Femur (tissue), 1 donor: ENCODE results near the gene SGPL1.

Experiments used
- DNase-seq: peaks from one replicate; pipeline ENCODE4 v3.0.0-alpha.2; 2017

Gene SGPL1

DNA sequence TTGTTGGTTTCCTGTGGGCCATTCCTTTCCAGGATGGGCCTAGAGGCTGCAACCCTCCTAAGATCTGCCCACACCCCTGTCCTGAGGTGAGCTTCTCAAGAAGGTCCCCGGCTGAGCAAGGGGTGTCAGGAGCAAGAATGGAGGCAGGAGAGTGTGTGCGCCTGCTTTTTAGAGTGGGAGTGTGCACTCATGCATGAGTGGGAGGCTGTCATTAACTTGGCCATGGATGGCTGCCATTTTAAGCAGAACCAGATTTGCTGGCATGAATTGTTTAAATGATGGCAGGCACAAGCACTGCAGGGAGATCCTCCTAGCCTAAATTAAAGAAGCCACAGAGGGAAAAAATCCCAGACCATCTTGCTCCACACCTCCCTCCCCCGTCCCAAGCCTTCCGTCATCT is 2.9 kb upstream of the SGPL1 start:
- no peak for DNase-seq

DNA sequence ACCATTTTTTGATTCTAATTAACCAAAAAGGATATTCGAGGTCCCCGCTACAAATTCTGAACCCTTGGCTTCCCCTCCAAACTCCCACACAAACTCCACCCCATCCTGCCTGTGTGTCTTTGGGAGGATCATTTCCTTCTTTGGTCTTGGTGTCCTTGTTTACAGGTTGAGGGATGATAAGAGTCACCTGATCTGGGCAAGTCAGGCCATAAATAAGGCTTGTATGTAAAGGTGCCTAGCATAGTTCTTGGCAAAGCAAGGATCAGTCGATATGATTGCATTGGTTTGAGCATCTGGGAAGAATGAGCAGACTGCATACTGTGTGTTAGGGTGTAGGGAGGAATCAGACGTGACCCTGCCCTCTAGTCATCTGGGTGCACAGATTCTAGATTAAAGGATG is 1.6 kb upstream of the SGPL1 start:
- no peak for DNase-seq

DNA sequence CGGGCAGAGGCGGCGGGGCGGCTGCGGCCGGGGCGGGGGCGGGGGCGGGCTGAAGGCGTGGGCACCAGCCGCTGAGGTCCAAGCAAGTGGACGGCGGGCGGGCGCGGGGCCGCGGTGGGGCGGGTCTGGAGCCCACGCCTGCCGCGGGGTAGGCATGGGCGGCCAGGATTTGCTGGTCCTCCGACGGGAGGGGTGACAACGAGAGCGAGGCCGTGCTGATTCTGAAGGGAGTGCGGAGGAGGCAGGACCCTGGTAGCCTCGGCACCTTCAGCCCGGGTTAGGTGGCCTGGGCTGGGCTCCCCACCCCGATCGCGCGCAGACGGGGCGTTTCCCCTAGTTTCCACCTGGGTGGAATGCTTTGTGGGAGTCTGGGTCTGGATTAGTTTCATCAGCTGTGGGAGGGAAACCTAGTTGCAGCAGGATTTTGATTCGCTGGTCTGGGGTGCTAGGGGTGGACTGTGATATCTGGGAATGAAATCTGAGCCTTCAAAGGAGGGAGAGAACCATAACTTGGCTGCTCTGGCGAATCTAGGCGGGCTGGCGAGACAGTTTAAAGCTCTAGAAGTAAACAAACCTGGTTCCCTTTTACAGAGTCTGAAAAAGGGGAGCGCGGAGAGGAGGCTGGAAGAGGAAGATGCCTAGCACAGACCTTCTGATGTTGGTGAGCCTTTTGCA is 609 bp downstream of the SGPL1 start:
- peak; percentile 82 for DNase-seq

DNA sequence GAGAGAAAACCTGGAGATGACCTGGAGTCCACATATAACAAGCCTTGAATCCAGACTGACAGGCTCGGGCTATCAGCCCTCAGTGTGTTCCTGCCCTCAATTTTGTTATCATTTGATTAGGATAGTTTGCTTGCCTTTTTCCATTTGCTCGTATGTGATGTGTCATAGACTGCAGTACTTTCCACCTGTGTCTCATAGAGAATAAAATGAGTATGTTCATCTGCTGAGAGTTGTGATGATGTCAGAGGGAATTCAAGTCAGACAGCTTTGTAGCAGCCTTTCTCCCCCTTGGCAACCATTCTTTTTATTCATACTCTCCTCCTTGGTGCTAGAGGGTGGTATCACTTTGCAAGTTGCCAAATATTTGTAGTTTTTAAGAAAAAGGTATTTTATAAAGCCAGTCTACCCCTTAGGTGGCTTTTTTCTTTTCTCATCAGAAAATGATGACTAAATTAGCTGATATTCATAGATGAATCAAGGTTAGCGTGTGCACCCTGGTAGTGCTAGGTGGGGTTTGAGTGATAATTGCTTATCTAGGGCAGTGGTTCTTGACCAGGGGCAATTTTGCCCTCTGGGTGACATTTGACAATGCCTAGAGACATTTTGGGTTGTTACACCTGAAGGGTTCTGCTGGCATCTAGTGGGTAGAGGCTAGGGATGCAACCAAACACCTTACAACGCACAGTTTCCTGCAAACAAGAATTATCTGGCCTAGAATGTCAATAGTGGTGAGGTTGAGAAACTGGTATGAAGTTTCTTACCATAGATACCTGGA is 5.4 kb downstream of the SGPL1 start:
- no peak for DNase-seq

DNA sequence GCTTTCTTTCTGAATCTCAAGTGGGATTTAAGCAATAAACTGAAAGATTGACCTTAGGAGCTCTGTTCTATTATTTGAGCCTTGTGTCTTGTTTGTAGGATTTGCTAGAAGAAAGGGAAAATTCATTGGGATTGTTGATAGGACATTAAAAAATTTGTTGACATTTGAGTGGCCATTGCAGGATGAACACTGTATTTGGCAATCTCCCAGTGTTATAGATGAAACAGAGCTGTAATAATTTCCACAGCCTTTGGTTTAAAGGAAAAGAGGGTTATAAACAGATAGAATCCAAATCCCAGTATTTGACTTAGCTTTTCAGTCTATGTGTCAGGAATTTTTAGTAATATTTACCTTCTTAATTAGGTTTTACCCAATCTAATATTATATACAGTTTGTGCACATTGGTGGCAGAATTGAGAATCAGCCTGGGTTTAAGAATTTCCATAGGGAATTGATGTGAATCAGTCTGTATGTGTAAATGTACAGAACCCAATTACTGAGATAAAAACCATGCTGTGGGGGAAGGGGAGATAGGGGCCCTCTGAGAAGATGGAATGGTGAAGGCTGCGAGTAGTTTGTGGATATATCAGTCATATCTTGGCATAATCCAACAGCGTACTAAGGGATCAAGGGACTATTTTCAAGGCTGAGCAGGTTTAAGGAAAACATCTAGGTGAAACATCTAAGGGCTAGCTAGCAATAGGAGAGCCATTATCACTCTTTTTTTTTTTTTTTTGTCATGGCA is 6.5 kb downstream of the SGPL1 start:
- no peak for DNase-seq

DNA sequence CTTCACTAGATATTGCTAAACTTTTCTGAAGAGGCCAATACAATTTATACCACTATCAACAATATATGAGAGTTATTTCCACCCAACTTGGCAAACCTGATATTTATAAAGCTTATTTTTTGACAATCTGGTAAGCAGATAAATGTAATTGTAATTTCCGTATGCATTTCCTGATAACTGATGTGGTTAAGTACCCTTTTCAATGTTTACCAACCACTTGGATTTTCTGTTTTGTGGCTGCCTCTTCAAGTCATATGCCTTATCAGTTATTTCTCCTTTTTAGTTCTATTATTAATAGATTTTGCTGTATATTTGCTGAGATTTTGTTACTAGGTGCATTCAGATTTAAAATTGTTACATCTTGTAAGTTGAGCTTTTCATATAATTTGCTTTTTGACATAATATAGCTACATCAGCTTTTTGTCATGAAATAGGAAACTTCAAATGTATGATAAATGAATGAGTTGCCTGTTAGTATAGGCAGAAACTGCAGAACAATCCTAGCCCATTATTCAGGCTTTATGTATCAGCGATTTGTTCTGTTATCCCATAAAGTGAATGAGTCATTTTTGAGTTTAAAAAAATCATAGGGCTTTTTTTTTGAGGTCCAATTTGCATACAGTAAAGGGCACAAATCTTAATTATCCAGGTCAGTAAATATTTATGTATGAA is 11.5 kb downstream of the SGPL1 start:
- DNase-seq = no peak

DNA sequence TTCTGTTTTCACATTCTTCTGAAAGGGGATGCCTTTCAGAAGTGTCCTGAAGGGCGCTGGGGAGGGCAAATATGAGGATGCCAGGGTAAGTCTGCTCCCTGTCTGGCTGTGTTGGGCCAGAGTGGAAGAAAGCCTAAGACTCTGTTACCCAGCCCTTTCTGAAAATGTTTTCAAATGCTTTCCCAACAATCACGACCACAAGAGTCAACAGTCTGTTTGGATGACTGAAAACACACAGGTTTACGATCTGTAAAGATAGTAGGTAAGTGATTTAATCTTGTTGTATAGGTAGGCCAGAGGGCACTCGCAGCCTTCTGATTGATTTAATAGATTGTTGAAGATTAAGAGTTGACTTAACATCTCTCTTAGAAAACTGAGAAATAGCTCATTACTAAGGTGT is 13.2 kb downstream of the SGPL1 start:
- no peak for DNase-seq

DNA sequence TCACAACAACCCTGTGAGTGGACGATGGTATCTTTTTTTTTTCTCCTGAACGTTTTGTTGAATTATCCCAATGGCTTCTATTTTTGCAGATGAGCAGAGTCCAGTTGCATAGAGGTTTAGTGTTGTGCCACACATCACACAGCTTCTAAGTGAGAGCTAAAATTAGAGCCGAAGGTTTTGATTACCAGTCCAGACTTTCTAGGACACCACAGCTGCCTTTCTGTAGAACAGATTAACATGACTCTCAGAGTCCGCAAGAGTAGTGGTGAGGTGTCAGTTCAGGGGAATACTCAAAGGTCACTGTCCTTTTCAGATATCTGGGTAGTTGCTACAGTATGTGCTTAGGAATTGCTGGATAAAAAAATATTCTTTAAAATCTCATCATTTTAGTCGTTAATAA is 13.8 kb downstream of the SGPL1 start:
- no peak for DNase-seq

DNA sequence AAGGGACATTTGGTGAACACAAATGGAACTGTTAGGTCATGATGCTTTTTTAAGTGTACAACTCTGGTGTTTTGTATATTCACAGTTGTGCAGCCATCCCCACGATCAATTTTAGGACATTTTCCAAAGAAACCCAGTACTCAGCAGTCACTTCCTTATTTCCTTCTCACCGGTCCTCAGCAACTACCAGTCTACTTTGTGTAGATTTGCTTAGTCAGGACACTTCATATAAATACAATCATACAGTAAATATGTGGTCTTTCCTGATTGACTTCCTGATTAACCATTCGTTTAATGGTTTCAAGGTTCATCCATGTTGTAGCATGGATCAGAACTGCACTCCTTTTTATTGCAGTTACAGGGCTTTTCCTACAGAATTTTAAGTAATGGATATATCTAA is 14.4 kb downstream of the SGPL1 start:
- DNase-seq = no peak

DNA sequence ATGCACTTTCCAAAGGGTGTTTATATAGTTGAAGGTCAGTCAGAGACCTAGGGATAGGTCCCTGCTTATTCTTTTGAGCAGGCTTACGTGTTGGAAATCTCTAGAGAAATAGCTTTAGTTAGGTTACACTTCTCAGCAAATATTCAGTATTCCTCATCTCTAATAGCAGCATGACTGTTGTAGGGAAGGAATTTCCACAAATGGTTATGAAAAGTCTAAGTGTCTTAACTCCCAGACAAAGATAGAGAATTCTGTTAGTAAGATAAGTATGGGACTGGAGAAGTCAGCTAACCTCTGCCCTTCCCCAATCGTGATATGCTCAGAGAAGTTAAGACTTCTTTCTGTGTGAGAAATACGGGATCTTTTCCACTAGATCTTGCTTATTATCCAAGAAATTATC is 16.5 kb downstream of the SGPL1 start:
- DNase-seq = no peak

DNA sequence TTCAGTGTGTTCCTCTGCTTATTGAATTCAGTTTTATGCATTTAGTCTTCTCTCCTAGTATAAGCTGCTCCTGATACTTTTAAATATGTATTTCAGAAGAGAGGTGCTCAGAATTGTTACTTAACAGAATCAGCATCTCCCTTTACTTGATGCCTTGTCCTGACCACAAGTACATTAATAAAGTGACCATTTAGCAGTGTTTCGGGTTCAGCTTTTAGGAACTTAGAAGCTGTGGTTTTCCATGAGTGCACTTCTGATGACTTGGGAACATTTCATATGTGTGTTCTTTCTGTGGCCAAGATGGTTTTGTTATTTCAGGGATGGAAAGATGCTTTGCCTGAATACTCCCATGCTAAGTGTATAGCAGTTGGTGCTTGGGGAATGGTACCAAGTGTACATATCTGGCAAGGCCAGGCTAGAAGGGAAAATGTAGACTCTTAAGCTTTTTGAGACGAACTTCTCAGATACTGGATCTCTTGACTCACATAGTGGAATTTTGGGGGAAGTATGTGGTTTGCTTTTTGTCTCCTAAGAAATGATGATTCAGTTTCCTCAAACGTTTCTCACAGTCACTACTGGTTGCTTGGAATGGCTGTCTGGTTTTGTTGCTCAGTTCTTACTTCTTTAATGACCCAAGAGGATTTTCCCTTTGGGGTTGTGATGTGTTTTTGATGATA is 17.2 kb downstream of the SGPL1 start:
- no peak for DNase-seq

DNA sequence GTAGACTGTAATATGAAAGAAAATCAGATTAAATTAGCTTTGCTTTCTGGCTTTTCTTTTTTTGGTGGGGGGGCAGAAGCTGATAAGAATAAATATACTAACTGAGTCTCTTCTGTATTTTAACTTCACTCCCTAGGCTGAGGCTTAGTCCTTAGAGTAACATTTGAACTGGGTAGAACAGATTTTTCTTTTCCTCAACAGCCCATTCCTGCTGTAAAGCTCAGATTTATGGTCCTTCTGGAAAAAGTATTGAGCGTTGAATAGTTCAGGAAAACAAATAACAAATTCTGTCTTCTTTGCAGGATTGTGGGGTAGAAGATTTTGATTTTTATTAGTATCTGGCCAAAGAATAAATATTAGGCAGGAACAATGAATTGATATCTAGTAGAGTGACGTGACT is 17.9 kb downstream of the SGPL1 start:
- DNase-seq = no peak

DNA sequence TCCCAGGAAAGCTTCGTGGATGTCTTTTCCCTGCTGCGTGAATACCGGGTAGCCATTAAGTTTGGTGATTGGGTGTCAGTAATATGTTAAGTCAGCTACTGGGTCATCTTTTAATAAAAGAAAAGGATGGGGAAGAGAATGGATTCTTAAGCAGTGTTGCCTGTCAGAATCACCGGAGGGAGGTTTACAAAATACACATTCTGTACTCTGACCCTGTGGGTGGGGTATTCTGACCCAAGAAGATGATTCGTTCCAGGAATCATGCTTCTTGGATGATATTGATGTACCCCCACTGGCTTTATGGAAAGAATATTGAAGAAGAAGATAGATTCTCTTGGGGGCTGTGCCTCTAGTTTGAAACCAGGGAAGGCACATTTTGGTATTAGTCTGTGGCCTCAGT is 18.3 kb downstream of the SGPL1 start:
- DNase-seq = no peak

DNA sequence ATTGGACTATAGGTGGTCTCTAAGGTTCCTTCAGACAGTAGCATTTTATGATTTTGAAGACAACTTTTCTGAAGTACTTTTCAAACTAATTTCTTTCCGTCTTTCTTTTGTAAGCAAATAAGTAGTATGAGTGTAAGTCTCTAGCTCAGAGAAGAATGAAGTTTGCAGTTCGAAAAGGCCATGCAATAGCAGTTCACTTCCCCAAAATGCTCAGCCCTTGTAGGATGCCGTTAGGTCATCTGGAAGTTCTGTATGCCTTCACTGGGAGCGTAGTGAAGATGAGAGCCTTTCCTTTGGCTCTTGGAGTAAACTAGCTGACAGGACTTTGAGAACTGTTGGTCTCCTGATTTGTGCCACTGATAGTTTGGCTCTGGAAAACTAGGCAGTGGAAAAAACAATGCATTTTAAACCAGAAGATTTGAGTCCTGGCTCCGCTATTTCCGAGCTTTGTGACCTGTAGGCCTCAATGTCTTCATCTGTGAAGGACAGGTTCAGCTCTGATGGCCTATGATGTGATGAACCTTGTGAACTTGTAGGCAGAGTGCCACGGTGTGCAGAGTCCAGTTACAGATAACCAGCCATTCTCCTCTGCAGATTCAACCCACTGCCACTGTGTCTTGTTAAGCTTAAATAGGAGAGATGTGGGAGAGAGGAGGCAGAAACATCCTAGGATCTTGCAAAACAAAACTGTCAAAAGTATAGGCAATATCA is 18.8 kb downstream of the SGPL1 start:
- DNase-seq = no peak

DNA sequence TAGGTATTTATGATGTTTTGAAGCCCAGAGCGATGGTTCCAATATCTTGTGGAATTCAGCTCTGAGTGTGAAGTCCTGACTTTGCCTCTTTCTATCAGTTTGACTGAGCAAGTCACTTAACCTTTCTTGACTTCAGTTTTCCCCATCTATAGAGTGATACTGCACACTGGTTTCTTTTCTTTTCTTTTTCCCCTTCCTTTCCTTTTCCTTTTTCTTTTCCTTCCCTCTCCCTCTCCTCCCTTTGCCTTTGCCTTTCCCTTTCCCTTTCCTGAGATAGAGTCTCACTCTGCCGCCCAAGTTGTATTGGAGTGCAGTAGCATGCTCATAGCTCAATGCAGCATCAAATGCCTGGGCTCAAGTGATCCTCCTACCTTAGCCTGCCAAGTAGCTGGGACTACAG is 20.6 kb downstream of the SGPL1 start:
- no peak for DNase-seq

DNA sequence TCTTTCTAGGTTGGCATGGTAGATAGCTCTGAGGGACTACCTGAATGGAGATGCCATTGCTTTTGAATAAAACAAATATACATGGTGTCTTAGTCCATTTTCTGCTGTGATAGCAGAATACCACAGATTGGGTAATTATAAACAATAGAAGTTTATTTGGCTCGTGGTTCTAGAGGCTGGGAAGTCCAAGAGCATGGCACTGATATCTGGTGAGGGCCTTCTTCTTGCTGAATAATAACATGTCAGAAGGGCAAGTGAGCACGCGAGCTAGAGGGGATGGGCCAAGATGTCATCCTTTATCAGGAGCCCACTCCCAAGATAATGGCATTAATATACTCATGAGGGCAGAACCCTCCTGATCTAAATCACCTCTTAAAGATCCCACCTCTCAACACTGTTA is 21.9 kb downstream of the SGPL1 start:
- no peak for DNase-seq

DNA sequence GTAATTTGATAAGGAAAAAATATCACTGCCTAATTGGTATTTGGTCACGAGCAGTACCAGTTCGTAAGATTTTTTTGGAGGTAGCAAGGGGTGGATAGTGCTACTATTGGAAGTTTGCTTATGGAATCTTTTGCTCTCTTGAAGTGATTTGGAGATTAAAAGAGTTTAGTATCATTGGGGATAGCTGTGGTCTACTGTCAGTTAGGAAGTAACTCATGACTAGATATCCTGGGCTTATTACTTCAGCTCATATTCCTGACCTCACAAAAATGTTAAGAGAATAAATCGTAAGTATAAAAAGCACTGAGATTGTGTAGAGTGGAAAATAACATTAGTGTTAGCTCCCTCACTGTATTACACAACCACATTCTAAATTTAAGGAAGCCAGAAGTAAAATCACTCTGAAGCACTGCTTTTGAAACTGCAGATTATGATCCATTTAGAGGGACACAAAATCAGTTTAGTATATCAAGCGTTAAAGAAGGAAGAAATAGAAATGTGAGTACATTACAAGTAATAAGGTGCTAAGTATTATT is 22.6 kb downstream of the SGPL1 start:
- no peak for DNase-seq

DNA sequence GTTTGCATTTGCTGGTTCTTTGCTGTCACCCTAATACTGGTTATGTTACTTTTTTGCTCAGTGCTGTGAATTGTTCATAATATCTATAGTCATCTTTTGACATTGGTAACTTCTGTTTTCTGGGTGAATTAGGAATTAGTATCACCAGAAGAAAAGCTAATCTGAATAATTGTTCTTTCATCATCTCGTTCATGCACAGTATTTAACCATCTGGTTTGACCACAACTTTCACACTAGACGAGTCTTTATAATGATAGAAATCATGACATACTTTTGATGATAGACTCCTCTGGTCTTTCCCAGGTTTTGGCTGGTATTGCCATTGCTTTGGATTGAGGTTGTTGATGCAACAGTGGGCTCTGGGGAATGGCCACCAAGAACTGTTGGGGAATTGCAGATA is 25.1 kb downstream of the SGPL1 start:
- no peak for DNase-seq

DNA sequence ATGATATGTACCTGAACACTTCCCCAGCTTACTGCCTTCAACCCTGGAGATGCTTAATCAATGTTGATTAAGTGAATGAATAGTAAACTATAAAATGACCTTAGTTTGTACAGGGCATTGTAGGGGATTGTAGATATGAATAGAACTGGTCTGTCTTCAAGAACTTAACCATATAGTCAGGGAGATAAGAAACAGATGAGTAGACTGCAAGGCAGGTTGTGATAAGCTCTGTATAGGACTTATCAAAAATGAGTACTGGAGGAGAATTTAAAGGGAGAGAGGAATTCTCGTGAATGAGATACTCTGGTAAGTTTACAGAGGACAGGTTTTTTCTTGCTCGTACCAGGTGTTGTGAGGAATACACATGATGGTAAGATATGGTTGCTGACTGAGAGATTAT is 27.6 kb downstream of the SGPL1 start:
- no peak for DNase-seq

DNA sequence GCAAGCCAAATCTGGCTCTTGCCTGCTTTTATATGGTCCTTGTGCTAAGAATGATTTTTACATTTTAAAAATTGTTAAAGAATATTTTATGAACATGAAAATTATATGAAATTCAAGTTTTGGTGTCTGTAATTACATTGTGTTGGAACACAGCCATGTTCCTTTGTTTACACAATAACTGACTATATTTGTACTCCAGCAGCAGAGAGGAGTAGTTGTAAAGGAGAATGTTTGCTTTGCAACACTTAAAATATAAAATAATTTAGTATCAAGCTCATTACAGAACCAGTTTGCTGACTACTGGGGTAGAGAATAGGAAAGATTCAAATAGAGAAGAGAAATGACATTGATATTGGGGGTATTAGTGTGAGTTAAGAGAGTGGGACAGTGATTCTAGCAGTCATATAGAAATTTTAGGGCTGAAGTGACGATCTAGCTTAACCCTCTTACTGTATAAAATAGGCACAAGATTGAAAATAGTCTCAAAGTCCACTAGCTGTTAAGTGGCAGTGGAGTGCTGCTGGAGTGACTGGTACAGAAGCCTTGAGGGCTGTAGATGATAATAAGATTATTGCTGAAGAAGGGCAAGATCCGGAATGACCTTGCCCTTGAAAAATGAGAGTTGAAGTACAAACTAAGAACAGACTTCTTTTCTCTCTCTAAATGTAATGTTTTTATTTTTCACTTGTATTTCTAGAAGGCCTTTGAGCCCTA is 28.2 kb downstream of the SGPL1 start:
- no peak for DNase-seq

DNA sequence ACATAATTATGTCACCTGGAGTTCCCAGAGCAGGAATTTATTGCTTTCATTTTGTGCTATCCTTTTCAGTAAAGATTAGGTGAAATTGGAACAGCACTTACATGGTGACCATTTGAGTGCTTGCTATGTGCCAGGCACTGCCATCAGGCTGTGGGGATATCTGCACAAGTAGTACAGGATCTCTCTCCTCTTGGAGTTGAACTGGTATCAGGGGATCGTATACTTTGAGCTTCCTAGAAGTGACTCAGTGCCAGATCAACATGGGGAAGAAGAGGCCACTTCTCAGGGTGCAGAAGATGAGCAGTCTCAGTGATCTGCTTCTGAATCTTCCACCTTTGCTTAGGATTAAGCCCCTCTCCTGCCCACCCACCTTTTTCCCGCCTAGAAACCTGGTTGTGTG is 29.5 kb downstream of the SGPL1 start:
- no peak for DNase-seq
